Kidney (tissue), 14 donors: ENCODE measurements around the gene COL10A1. TPM values are rescaled to one million over a fixed set of nuclear protein-coding genes. Genes with fewer than 3 reads are reported as not detected.

Experiments used
- DNase-seq, 5 donors: peaks; one replicate each; pipeline ENCODE4 v3.0.0-alpha.2; 2013 to 2020
- FAIRE-seq: peaks from 2 replicates; lab custom pipeline; 2012; peaks lifted over from hg19 to GRCh38; lab: Jason Lieb, UNC
- H3K27ac ChIP-seq, 2 donors: one replicate each; pipeline ENCODE4 v1.7.0; 2013; ENCODE audit warnings: low read depth in 2 of 2, low read length in 2 of 2, inconsistent platforms in 1 of 2
- H3K27me3 ChIP-seq: one replicate; pipeline ENCODE4 v1.7.1; 2013; ENCODE audit warnings: low read length, inconsistent platforms; ENCODE audit not compliant: control insufficient read depth, insufficient read depth
- H3K36me3 ChIP-seq, 3 donors: one replicate each; pipeline versions ENCODE4 v1.7.0 to v1.7.1; 2013; ENCODE audit warnings: low read length in 3 of 3, control low read depth in 1 of 3, inconsistent platforms in 1 of 3; ENCODE audit not compliant: insufficient read depth in 3 of 3, control insufficient read depth in 2 of 3
- H3K4me1 ChIP-seq, 3 donors: one replicate each; pipeline versions ENCODE4 v1.7.0 to v1.7.1; 2013; ENCODE audit warnings: low read length in 3 of 3, inconsistent platforms in 1 of 3, low read depth in 1 of 3; ENCODE audit not compliant: control insufficient read depth in 2 of 3, insufficient read depth in 2 of 3
- H3K4me3 ChIP-seq, 3 donors: one replicate each; pipeline versions ENCODE4 v1.7.0 to v1.8.1; 2013; ENCODE audit warnings: low read length in 3 of 3, control low read depth in 1 of 3, inconsistent platforms in 1 of 3
- H3K9ac ChIP-seq, 3 donors: one replicate each; pipeline versions ENCODE4 v1.7.0 to v1.7.1; 2013; ENCODE audit warnings: low read length in 3 of 3, control low read depth in 1 of 3, inconsistent platforms in 1 of 3
- H3K9me3 ChIP-seq, 3 donors: one replicate each; pipeline versions ENCODE4 v1.7.0 to v1.7.1; 2013; ENCODE audit warnings: low read length in 3 of 3, control low read depth in 1 of 3, inconsistent platforms in 1 of 3; ENCODE audit not compliant: control insufficient read depth in 2 of 3, insufficient read depth in 1 of 3
- intact Hi-C: fragments of 100-400 bp; cut with DNase I; formaldehyde crosslinking; loops from one replicate; pipeline ENCODE4 v1.11.1; 2022
- polyA plus RNA-seq: library from polyadenylated mRNA; stranded (reverse); fragments of 350-450 nt; fragmentation: Illumina TruSeq; extraction: RNeasy Lipid Tissue Mini Kit (QIAGEN cat#74804); gene quantifications from one replicate; pipeline ENCODE4 v1.2.3, GENCODE V29; 2014; ENCODE audit warnings: low read depth, low replicate concordance; ENCODE audit not compliant: insufficient read depth
- total RNA-seq: library from RNA; stranded (reverse); fragmentation: NEBNext Ultra II Directional; extraction: Animal tissue kit (Norgen Biotek cat#: 25700); gene quantifications from one replicate; pipeline ENCODE4 v1.2.1, GENCODE V29; 2021
- TF ChIP-seq, protein P1 (sequence below): IDR thresholded peaks from 3 replicates; pipeline ENCODE4 v1.5.1; 2012; ENCODE audit warnings: mild to moderate bottlenecking, moderate library complexity, borderline replicate concordance; ENCODE audit not compliant: insufficient read depth; ENCODE audit errors: extremely low read depth
- donor health status: control.
- donor health status: control.
- donor health status: control.
- donor health status: control.
- donor health status: control.
- donor health status: DM: yes; HTN: yes; CAD: no.
- donor health status: Normal renal cell carcinoma (clear cell type).

COL10A1 gene
- total and polyA plus RNA-seq, 2 donors from 2014 or later, result 0.50 TPM; not detected in 1

- no peaks in the 10 kb centered on the region for H3K27me3 ChIP-seq
- no peaks in the 10 kb centered on the region for H3K4me1 ChIP-seq
- H3K9ac ChIP-seq, result no peak overlapping the region
- no peak for FAIRE-seq
- TF ChIP-seq, protein P1, sequence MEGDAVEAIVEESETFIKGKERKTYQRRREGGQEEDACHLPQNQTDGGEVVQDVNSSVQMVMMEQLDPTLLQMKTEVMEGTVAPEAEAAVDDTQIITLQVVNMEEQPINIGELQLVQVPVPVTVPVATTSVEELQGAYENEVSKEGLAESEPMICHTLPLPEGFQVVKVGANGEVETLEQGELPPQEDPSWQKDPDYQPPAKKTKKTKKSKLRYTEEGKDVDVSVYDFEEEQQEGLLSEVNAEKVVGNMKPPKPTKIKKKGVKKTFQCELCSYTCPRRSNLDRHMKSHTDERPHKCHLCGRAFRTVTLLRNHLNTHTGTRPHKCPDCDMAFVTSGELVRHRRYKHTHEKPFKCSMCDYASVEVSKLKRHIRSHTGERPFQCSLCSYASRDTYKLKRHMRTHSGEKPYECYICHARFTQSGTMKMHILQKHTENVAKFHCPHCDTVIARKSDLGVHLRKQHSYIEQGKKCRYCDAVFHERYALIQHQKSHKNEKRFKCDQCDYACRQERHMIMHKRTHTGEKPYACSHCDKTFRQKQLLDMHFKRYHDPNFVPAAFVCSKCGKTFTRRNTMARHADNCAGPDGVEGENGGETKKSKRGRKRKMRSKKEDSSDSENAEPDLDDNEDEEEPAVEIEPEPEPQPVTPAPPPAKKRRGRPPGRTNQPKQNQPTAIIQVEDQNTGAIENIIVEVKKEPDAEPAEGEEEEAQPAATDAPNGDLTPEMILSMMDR, result no peak
- no peaks in the 10 kb centered on the region for H3K9me3 ChIP-seq
- no peak overlapping the region for H3K27ac ChIP-seq
- no peaks in the 10 kb centered on the region for H3K36me3 ChIP-seq
- intact Hi-C loops, result no loop called here
- no peak for DNase-seq
- no peak overlapping the region for H3K4me3 ChIP-seq
These were observed 29.0 kb upstream of the COL10A1 start for GRCh38 chr6:116154887-116155286.

DNA sequence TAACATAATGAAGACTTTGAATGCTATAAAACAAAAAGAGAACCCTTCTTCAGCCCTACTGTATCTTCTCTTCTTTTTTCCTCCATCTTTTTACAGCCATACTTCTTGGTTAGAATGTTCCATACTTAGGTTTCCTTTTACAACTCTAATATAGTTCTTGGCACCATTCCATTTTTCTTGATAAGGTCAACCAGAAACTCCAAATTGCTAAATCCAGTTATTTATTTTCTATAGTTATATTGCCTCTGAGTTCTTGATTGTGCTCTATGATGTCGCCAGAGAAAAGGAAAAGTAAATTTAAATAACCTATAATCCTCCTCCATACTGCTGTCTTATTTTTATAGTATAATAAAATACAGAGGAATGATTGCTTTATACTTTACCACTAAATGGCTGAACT, 26.7 kb upstream of the COL10A1 start:
- no peaks in the 10 kb centered on the region for H3K9me3 ChIP-seq
- no peak overlapping the region for H3K27ac ChIP-seq
- H3K9ac ChIP-seq, result no peak overlapping the region
- H3K27me3 ChIP-seq, result no peaks in the 10 kb centered on the region
- no peaks in the 10 kb centered on the region for H3K4me1 ChIP-seq
- no peak overlapping the region for H3K4me3 ChIP-seq
- FAIRE-seq (no peak), DNase-seq (peak in 1 of 5 donors; percentile 4)
- H3K36me3 ChIP-seq, result no peaks in the 10 kb centered on the region
- TF ChIP-seq, protein P1, result no peak
- intact Hi-C loops, result no loop called here

- FAIRE-seq, result no peak
These were observed 20.1 kb upstream of the COL10A1 start for GRCh38 chr6:116145803-116146675.

More at GRCh38 chr6:116145803-116146675, 20.1 kb upstream of the COL10A1 start:
- Histone ChIP-seq H3K9ac (no peak overlapping the region), H3K9me3 (no peaks in the 10 kb centered on the region), H3K27me3 (no peaks in the 10 kb centered on the region), H3K4me3 (no peak overlapping the region), H3K36me3 (no peaks in the 10 kb centered on the region), H3K4me1 (no peaks in the 10 kb centered on the region), H3K27ac (no peak overlapping the region)
- intact Hi-C loops, result no loop called here
- TF ChIP-seq, protein P1, result no peak
- no peak for DNase-seq
